Ectodermal cell (in vitro differentiated cells): ENCODE results near the gene CNTRL.

Experiments used
- H3K27ac ChIP-seq: 2 replicates; pipeline ENCODE4 v1.7.0; 2013; ENCODE audit warnings: mild to moderate bottlenecking, low read depth, low read length; ENCODE audit not compliant: insufficient read depth, poor library complexity, severe bottlenecking
- H3K27me3 ChIP-seq: 2 replicates; pipeline ENCODE4 v1.7.0; 2013; ENCODE audit warnings: mild to moderate bottlenecking, low read length; ENCODE audit not compliant: insufficient read depth, control insufficient read depth, poor library complexity, severe bottlenecking
- H3K36me3 ChIP-seq: one replicate; pipeline ENCODE4 v1.7.0; 2013; ENCODE audit warnings: low read length; ENCODE audit not compliant: control insufficient read depth, insufficient read depth
- H3K4me1 ChIP-seq: one replicate; pipeline ENCODE4 v1.7.0; 2013; ENCODE audit warnings: low read length; ENCODE audit not compliant: control insufficient read depth, insufficient read depth
- H3K4me3 ChIP-seq: 2 replicates; pipeline ENCODE4 v1.7.0; 2013; ENCODE audit warnings: low read depth, low read length, control low read depth; ENCODE audit not compliant: insufficient read depth
- H3K9me3 ChIP-seq: 2 replicates; pipeline ENCODE4 v1.7.0; 2013; ENCODE audit warnings: mild to moderate bottlenecking, low read length, moderate library complexity; ENCODE audit not compliant: control insufficient read depth
- WGBS, 2 experiments: methylation state at CpG; one replicate each; pipeline ENCODE4 v1.1.7; 2013; ENCODE audit warnings: missing lambda C conversion rate in 2 of 2; 5-methylcytosine and 5-hydroxymethylcytosine counted together

CNTRL gene

DNA sequence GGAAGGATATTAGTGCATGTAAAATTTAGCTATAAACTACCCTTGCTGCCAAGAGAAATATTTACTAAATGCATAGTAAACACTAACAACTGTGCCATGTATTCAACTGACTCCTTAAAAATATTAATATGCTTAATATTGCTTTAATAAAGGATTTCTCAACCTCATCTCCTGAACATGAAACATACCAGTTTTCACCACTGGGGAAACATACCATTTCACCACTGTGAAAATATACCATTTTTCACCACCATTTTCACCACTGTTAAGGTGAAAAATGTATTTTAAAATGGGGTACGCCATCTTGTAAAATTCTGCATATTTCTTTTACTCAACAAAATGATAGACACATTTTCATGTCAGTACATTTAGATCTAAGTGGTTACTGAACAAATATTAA, 122.4 kb downstream of the CNTRL start:
- no peak overlapping the region for H3K27ac ChIP-seq
- no peaks in the 10 kb centered on the region for H3K36me3 ChIP-seq
- H3K27me3 ChIP-seq, result no peaks in the 10 kb centered on the region
- H3K9me3 ChIP-seq, result no peaks in the 10 kb centered on the region
- no peak overlapping the region for H3K4me3 ChIP-seq
- no CpG with 5 or more reads among the region's 1 CpG for WGBS, 2 experiments
- peaks cover 9% of the 10 kb centered on the region for H3K4me1 ChIP-seq

- 73 to 87% methylated on average over 4 of the region's 4 CpGs for WGBS, 2 experiments
- H3K4me1 ChIP-seq, result peaks cover 9% of the 10 kb centered on the region
- no peak overlapping the region for H3K4me3 ChIP-seq
- no peak overlapping the region for H3K27ac ChIP-seq
- H3K9me3 ChIP-seq, result no peaks in the 10 kb centered on the region
- H3K27me3 ChIP-seq, result no peaks in the 10 kb centered on the region
- no peaks in the 10 kb centered on the region for H3K36me3 ChIP-seq
Observed at GRCh38 chr9:121198512-121199042, 123.8 kb downstream of the CNTRL start.

DNA sequence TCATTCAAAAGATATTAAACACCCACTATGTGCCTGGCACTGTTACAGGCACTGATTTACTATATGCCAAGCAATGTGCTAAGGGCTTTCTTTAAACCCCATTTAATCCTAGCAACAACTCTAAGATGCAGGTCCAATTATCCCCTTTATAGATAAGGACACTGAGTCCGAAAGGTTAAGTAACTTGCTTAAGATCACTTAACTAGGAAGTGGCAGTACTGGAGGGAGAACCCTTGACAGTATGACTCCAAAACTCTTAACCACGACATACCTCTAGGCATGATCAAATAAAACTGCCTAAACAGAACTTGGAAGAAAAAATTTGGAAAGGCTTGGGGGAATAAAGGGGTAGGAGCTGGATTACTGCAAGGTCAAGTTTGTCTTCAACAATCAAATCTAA, 125.2 kb downstream of the CNTRL start:
- Histone ChIP-seq H3K27ac (no peak overlapping the region), H3K36me3 (no peaks in the 10 kb centered on the region), H3K4me3 (peak overlapping the region; percentile 90), H3K27me3 (no peaks in the 10 kb centered on the region), H3K4me1 (peaks cover 9% of the 10 kb centered on the region), H3K9me3 (no peaks in the 10 kb centered on the region)
- WGBS, 2 experiments, result 68 to 100% methylated on average over 1 to 2 of the region's 2 CpGs

DNA sequence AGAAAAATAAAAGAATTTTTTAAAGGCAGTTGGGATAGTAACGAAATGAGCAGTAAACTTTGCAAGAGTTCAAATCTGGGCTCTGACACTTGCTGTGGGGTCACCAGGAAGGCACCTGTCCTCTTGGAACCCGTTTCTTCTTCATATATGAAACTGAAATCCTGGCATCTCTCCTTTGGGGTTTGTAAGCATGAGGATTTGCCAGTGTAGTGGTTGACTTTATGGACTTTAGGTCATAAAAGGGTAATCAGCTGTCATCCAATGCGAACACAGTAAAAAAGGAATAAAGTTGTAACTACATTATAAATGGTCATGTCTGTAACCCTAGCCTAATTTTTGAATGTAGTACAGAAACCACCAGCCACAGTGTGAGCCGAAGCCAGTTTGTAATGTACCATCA, 125.6 kb downstream of the CNTRL start:
- H3K27ac ChIP-seq, result no peak overlapping the region

DNA sequence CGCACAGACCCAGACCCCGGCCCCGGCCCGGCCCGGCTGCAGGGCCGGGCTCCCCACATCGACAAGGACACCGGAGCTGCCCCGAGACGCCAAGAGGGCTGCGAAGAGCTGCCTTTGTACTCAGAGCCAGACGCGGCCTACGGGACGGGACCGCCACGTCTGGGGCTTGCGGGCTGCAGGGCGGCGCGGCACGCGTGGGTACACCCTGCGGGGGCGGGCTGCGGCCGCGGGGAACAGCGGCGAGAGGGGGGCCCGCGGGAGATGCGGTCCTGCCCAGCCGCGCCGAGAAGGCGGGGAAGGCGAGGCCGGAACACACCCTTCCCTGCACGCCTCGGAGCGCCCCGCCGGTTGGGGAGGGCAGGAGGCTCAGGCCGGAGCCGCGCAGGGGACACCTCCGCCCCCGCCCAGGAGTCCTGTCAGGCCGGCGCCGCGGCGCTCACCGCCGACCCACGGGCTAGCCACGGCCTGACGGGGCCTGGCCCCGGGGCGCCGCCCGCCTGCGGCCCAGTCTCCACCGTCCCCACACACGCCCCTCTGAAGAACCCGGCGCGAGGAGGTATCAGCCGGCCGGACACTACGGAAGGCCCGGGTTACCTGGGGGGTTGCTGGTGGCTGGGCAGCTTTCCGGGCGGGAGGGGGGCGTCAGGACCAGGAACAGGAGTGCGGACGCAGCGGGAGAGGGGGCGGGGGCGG, 126.4 kb downstream of the CNTRL start:
- H3K4me1 ChIP-seq, result peaks cover 9% of the 10 kb centered on the region
- H3K36me3 ChIP-seq, result no peaks in the 10 kb centered on the region
- no peaks in the 10 kb centered on the region for H3K27me3 ChIP-seq
- peak overlapping the region; percentile 90 for H3K4me3 ChIP-seq
- H3K9me3 ChIP-seq, result no peaks in the 10 kb centered on the region
- 0 to 1% methylated on average over 81 of the region's 81 CpGs for WGBS, 2 experiments
- peak overlapping the region; percentile 84 for H3K27ac ChIP-seq

More for the DNA sequence above, 125.6 kb downstream of the CNTRL start:
- H3K27me3 ChIP-seq, result no peaks in the 10 kb centered on the region
- 79 to 86% methylated on average over 3 to 4 of the region's 4 CpGs for WGBS, 2 experiments
- peaks cover 9% of the 10 kb centered on the region for H3K4me1 ChIP-seq
- no peaks in the 10 kb centered on the region for H3K36me3 ChIP-seq
- H3K9me3 ChIP-seq, result no peaks in the 10 kb centered on the region
- peak overlapping the region; percentile 90 for H3K4me3 ChIP-seq

DNA sequence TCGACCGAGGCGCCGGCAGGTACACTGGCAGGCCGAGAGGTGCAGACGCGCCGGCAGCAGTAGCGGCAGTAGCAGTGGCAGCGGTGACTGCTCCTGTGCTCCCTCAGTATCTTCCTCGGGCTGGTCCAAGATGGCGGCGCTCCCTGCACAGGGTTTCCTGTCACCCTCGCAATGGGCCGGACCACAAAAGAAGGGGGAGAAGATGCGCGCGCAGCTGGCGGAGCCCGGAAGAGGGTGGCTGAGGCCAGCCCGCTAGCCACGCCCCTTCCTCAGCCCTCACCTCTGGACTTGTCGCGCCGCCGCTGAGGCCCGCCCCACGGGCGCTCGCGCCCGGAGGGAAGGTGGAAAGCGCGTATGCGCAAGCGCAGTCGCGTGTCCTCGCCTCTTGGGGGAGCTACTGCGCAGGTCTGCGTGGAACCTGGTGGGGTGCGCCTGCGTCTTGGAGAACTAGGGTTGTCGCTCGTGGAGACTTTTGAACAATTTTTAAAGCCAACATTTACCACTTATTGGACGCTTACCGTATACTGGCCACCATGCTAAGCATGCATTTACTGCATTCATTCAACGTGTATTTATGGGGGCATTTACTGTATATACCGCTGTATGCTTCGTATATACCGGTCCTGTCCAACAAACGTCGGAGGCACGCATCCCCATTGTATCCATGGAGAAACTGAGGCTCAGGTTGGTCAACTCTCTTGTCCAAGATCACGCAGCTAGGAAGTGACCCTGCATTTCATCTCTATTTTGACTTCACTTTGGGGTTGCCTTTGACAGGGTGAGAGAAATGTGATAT, 127.2 kb downstream of the CNTRL start, which contains the start of gene RAB14:
Gene RAB14 (minus strand): TSS at position 132 of the 796 bp plus-strand sequence. CDS start 8,457 bp downstream, outside the sequence.
- Histone ChIP-seq H3K9me3 (no peaks in the 10 kb centered on the region), H3K27ac (peak within 1 kb of the TSS; percentile 84), H3K36me3 (no peaks in the 10 kb centered on the region), H3K27me3 (no peaks in the 10 kb centered on the region), H3K4me3 (peak within 1 kb of the TSS; percentile 90), H3K4me1 (peaks cover 13% of the 10 kb centered on the region)
- WGBS, 2 experiments, result 11% methylated on average over 55 of the region's 55 CpGs

- Histone ChIP-seq H3K27ac (no peak overlapping the region), H3K36me3 (no peaks in the 10 kb centered on the region), H3K9me3 (no peaks in the 10 kb centered on the region), H3K4me1 (peaks cover 13% of the 10 kb centered on the region), H3K27me3 (no peaks in the 10 kb centered on the region), H3K4me3 (no peak overlapping the region)
- WGBS, 2 experiments, result 73 to 88% methylated on average over 1 to 2 of the region's 2 CpGs
Observed at GRCh38 chr9:121204121-121204520, 129.4 kb downstream of the CNTRL start.

DNA sequence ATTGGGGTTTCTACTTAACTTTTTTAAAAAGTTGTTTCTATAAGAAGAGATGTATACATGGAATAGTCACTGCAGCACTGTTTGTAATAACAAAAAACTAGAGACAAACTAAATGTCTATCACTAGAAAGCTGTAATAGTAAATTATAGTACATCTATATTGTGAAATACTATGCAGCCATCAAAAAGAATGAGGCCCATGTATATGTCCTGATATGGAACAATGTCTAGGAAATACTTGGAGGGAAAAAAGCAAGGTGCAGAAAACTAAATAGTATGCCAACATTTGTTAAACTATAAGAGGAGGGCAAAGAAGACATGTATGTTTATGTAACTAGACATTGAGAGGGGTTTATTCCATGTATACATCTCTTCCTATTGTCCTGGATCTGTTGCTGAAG, 129.9 kb downstream of the CNTRL start:
- Histone ChIP-seq H3K27ac (no peak overlapping the region), H3K4me1 (peaks cover 13% of the 10 kb centered on the region), H3K4me3 (no peak overlapping the region), H3K9me3 (no peaks in the 10 kb centered on the region), H3K36me3 (no peaks in the 10 kb centered on the region), H3K27me3 (no peaks in the 10 kb centered on the region)

DNA sequence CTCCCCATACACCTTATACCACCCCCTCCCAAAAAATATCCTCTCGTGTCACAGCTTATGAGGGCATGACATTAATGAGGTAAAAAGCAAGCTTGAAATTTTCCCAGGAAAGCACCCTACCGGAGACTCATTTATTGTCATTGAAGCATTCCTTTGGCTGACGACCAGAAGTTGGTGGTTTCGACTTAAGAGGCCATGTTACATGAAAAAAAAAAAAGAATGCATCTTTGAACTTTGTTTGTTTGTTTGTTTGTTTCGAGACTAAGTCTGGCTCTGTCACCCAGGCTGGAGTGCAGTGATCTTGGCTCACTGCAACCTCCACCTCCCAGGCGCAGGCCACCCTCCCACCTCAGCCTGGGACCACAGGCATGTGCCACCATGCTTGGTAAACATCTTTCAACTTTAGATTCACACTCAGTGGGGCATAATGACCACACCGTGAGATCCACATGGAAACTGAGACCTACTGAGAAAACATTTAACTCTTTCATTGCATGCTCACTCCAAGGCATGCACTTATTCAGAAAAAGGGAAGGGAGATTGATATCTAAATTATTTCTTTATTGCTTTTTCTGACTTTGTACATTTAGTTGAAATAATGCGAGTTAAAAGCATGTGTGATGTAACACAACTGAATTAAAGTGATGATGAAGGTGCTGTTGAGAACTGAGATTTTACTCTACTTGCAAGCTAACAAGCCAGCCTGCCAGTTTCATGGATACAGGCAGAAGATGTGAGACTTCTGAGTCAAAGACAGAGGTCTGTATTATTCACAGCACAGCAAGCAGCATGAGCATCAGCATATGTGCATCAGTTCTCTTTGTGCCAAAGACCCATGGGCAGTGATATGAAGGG, 132.0 kb downstream of the CNTRL start:
- WGBS, 2 experiments, result 39 to 43% methylated on average over 8 of the region's 8 CpGs
- no peak overlapping the region for H3K4me3 ChIP-seq
- no peaks in the 10 kb centered on the region for H3K27me3 ChIP-seq
- H3K27ac ChIP-seq, result no peak overlapping the region
- no peaks in the 10 kb centered on the region for H3K9me3 ChIP-seq
- no peaks in the 10 kb centered on the region for H3K36me3 ChIP-seq
- H3K4me1 ChIP-seq, result peaks cover 4% of the 10 kb centered on the region
